Neuronal stem cell (in vitro differentiated cells): ENCODE data around the gene CCDC68.

ENCODE experiments used
- DNase-seq: peaks from one replicate; pipeline ENCODE4 v3.0.0-alpha.2; 2013; ENCODE audit warnings: low spot score
- H2AFZ ChIP-seq: one replicate; pipeline ENCODE4 v1.6.1; 2013; ENCODE audit warnings: mild to moderate bottlenecking, low read length, inconsistent platforms
- H2AK5ac ChIP-seq: 2 replicates; pipeline ENCODE4 v1.6.1; 2013; ENCODE audit warnings: low read depth, mild to moderate bottlenecking, inconsistent platforms, low read length, moderate library complexity, mixed read lengths
- H2BK120ac ChIP-seq: 2 replicates; pipeline ENCODE4 v1.6.1; 2013; ENCODE audit warnings: low read depth, mild to moderate bottlenecking, inconsistent platforms, low read length, moderate library complexity, mixed read lengths
- H2BK12ac ChIP-seq: one replicate; pipeline ENCODE4 v1.6.1; 2013; ENCODE audit warnings: low read length, inconsistent platforms
- H2BK15ac ChIP-seq: 2 replicates; pipeline ENCODE4 v1.6.1; 2013; ENCODE audit warnings: mild to moderate bottlenecking, low read length, inconsistent platforms, mixed read lengths
- H2BK5ac ChIP-seq: one replicate; pipeline ENCODE4 v1.6.1; 2013; ENCODE audit warnings: inconsistent platforms, mild to moderate bottlenecking, low read length, moderate library complexity
- H3K14ac ChIP-seq: one replicate; pipeline ENCODE4 v1.6.1; 2013; ENCODE audit warnings: low read length, inconsistent platforms
- H3K18ac ChIP-seq: 2 replicates; pipeline ENCODE4 v1.6.1; 2013; ENCODE audit warnings: low read length, inconsistent platforms
- H3K23ac ChIP-seq: 2 replicates; pipeline ENCODE4 v1.6.1; 2013; ENCODE audit warnings: low read depth, mild to moderate bottlenecking, mixed read lengths, low read length, inconsistent platforms; ENCODE audit not compliant: poor library complexity
- H3K27ac ChIP-seq: replicated peaks from 3 replicates; pipeline ENCODE4 v1.5.1; 2013; ENCODE audit warnings: low read length, inconsistent platforms
- H3K27me3 ChIP-seq, 3 experiments: 2 replicates each; pipeline ENCODE4 v1.6.1; 2013; ENCODE audit warnings: low read length in 3 of 3, mild to moderate bottlenecking in 2 of 3, inconsistent platforms in 1 of 3, low read depth in 1 of 3, mixed read lengths in 1 of 3, moderate library complexity in 1 of 3; ENCODE audit not compliant: control insufficient read depth in 3 of 3, insufficient read depth in 3 of 3
- H3K36me3 ChIP-seq, 2 donors: replicated peaks in 1 of 2; 2 replicates each; pipeline ENCODE4 v1.6.1; 2013; ENCODE audit warnings: low read length in 2 of 2; ENCODE audit not compliant: control insufficient read depth in 2 of 2, insufficient read depth in 2 of 2
- H3K4ac ChIP-seq: 2 replicates; pipeline ENCODE4 v1.6.1; 2013; ENCODE audit warnings: inconsistent platforms, mild to moderate bottlenecking, low read length, moderate library complexity
- H3K4me1 ChIP-seq, 2 donors: 1 replicate in 1 of 2; 2 replicates in 1 of 2; pipeline ENCODE4 v1.6.1; 2013; ENCODE audit warnings: low read length in 2 of 2, low read depth in 1 of 2; ENCODE audit not compliant: control insufficient read depth in 2 of 2, insufficient read depth in 1 of 2
- H3K4me2 ChIP-seq: one replicate; pipeline ENCODE4 v1.6.1; 2013; ENCODE audit warnings: mild to moderate bottlenecking, low read length, inconsistent platforms; ENCODE audit not compliant: insufficient read depth, poor library complexity, severe bottlenecking
- H3K4me3 ChIP-seq, 2 donors: 2 replicates each; pipeline ENCODE4 v1.5.1; 2013; ENCODE audit warnings: low read length in 2 of 2, mild to moderate bottlenecking in 2 of 2, inconsistent platforms in 1 of 2, moderate library complexity in 1 of 2
- H3K79me1 ChIP-seq: one replicate; pipeline ENCODE4 v1.6.1; 2013; ENCODE audit warnings: low read depth, mild to moderate bottlenecking, inconsistent platforms, low read length, moderate library complexity
- H3K9ac ChIP-seq: one replicate; pipeline ENCODE4 v1.6.1; 2013; ENCODE audit warnings: mild to moderate bottlenecking, low read depth, low read length, inconsistent platforms; ENCODE audit not compliant: poor library complexity
- H3K9me3 ChIP-seq, 2 donors: replicated peaks in 1 of 2; 2 replicates each; pipeline versions ENCODE3 to v1.6.1; 2013; ENCODE audit warnings: low read length in 2 of 2, mild to moderate bottlenecking in 2 of 2, inconsistent platforms in 1 of 2, low read depth in 1 of 2, mixed read lengths in 1 of 2, moderate library complexity in 1 of 2; ENCODE audit not compliant: control insufficient read depth in 2 of 2, insufficient read depth in 1 of 2
- H4K8ac ChIP-seq: one replicate; pipeline ENCODE4 v1.6.1; 2013; ENCODE audit warnings: low read depth, mild to moderate bottlenecking, inconsistent platforms, low read length, moderate library complexity
- H4K91ac ChIP-seq: one replicate; pipeline ENCODE4 v1.6.1; 2013; ENCODE audit warnings: low read length, low read depth, mild to moderate bottlenecking, inconsistent platforms; ENCODE audit not compliant: poor library complexity
- WGBS, 2 donors: extraction: QIAGEN DNeasy Blood & Tissue Kit; methylation state at CpG; one replicate each; pipeline ENCODE4 v1.1.7; 2013; ENCODE audit warnings: missing lambda C conversion rate in 2 of 2, mixed read lengths in 1 of 2; ENCODE audit not compliant: insufficient read length in 2 of 2, insufficient replicate concordance in 1 of 2; ENCODE audit errors: extremely low coverage in 2 of 2; 5-methylcytosine and 5-hydroxymethylcytosine counted together

CCDC68 gene

GRCh38 chr18:54910161-54910919, 48.9 kb downstream of the CCDC68 start:
- no peak for DNase-seq
- Histone ChIP-seq H3K14ac (no peak overlapping the region), H2AFZ (no peak overlapping the region), H4K91ac (no peak overlapping the region), H3K23ac (no peak overlapping the region), H2BK120ac (no peak overlapping the region), H3K4me3 (no peak overlapping the region), H2BK5ac (no peak overlapping the region), H3K79me1 (no peaks in the 10 kb centered on the region), H3K18ac (peak overlapping the region; percentile 80), H3K27ac (no peak overlapping the region), H3K4me2 (no peak overlapping the region), H3K4ac (no peak overlapping the region), H4K8ac (no peak overlapping the region), H2BK15ac (no peak overlapping the region), H2BK12ac (no peak overlapping the region), H3K27me3 (no peaks in the 10 kb centered on the region), H3K36me3 (no peaks in the 10 kb centered on the region), H3K9ac (no peak overlapping the region), H2AK5ac (peak overlapping the region; percentile 54), H3K9me3 (peaks cover 0 to 3% of the 10 kb centered on the region in 2 donors), H3K4me1 (no peaks in the 10 kb centered on the region)
- WGBS, 2 donors, result no CpG with 5 or more reads among the region's 6 CpGs

- no peaks in the 10 kb centered on the region for H3K79me1 ChIP-seq
- peak overlapping the region; percentile 71 for H3K18ac ChIP-seq
- WGBS, 2 donors, result no CpG with 5 or more reads among the region's 11 CpGs
- H2AFZ ChIP-seq, result no peak overlapping the region
- H3K27ac ChIP-seq, result no peak overlapping the region
- H3K4ac ChIP-seq, result no peak overlapping the region
- no peak overlapping the region for H3K14ac ChIP-seq
- H3K4me1 ChIP-seq, result peaks cover 0 to 3% of the 10 kb centered on the region in 2 donors
- no peak overlapping the region for H3K9ac ChIP-seq
- H3K36me3 ChIP-seq, result no peaks in the 10 kb centered on the region
- no peak overlapping the region for H3K4me2 ChIP-seq
- no peak overlapping the region for H2BK120ac ChIP-seq
- no peak overlapping the region for H2AK5ac ChIP-seq
- no peak overlapping the region for H3K4me3 ChIP-seq
- no peak overlapping the region for H4K91ac ChIP-seq
- no peak overlapping the region for H2BK5ac ChIP-seq
- DNase-seq, result no peak
- H3K9me3 ChIP-seq, result peaks cover 0 to 3% of the 10 kb centered on the region in 2 donors
- H2BK12ac ChIP-seq, result no peak overlapping the region
- no peak overlapping the region for H3K23ac ChIP-seq
- no peak overlapping the region for H2BK15ac ChIP-seq
- peak overlapping the region; percentile 43 for H4K8ac ChIP-seq
- no peaks in the 10 kb centered on the region for H3K27me3 ChIP-seq
Measured at GRCh38 chr18:54909538-54909937, 49.7 kb downstream of the CCDC68 start.

- H2BK15ac ChIP-seq, result no peak overlapping the region
- no peaks in the 10 kb centered on the region for H3K36me3 ChIP-seq
- no peak overlapping the region for H2BK12ac ChIP-seq
- H3K18ac ChIP-seq, result no peak overlapping the region
- H4K91ac ChIP-seq, result no peak overlapping the region
- H3K9ac ChIP-seq, result no peak overlapping the region
- H3K79me1 ChIP-seq, result no peaks in the 10 kb centered on the region
- WGBS, 2 donors, result no CpG with 5 or more reads among the region's 6 CpGs
- H2AK5ac ChIP-seq, result no peak overlapping the region
- no peak overlapping the region for H3K4me2 ChIP-seq
- DNase-seq, result no peak
- H2AFZ ChIP-seq, result no peak overlapping the region
- H3K23ac ChIP-seq, result no peak overlapping the region
- H3K27me3 ChIP-seq, result no peaks in the 10 kb centered on the region
- no peak overlapping the region for H2BK5ac ChIP-seq
- no peak overlapping the region for H2BK120ac ChIP-seq
- H4K8ac ChIP-seq, result no peak overlapping the region
- no peak overlapping the region for H3K14ac ChIP-seq
- peaks cover 0 to 3% of the 10 kb centered on the region in 2 donors for H3K9me3 ChIP-seq
- peaks cover 0 to 3% of the 10 kb centered on the region in 2 donors for H3K4me1 ChIP-seq
- H3K4me3 ChIP-seq, result no peak overlapping the region
- no peak overlapping the region for H3K27ac ChIP-seq
- no peak overlapping the region for H3K4ac ChIP-seq
Measured at GRCh38 chr18:54906331-54907185, 52.7 kb downstream of the CCDC68 start.

- Histone ChIP-seq H3K9me3 (peaks cover 0 to 3% of the 10 kb centered on the region in 2 donors), H3K4me3 (no peak overlapping the region), H3K27ac (no peak overlapping the region), H3K9ac (no peak overlapping the region), H2AK5ac (no peak overlapping the region), H2BK12ac (no peak overlapping the region), H2BK5ac (no peak overlapping the region), H4K91ac (no peak overlapping the region), H3K27me3 (no peaks in the 10 kb centered on the region), H2BK15ac (no peak overlapping the region), H3K4me2 (no peak overlapping the region), H4K8ac (no peak overlapping the region), H3K4me1 (peaks cover 0 to 3% of the 10 kb centered on the region in 2 donors), H3K4ac (no peak overlapping the region), H3K18ac (no peak overlapping the region), H2AFZ (no peak overlapping the region), H3K36me3 (no peaks in the 10 kb centered on the region), H3K79me1 (no peaks in the 10 kb centered on the region), H3K14ac (no peak overlapping the region), H3K23ac (no peak overlapping the region), H2BK120ac (no peak overlapping the region)
- DNase-seq, result no peak
- WGBS, 2 donors, result no CpG with 5 or more reads among the region's 5 CpGs
Measured at GRCh38 chr18:54905629-54906028, 53.6 kb downstream of the CCDC68 start.
